Dermis blood vessel endothelial cell (primary cell): ENCODE measurements around the gene CCR5AS.
"Not testable (repeated sequence)": the region's sequence is repeated elsewhere in the genome, so short reads cannot be mapped to it uniquely, and the experiment has no call there.

ENCODE experiments used
- DNase-seq: peaks from one replicate; pipeline ENCODE4 v3.0.0; 2010

The CCR5AS gene

GRCh38 chr3:46406788-46407611, at the start of gene CCR5AS, which contains the start of gene CCRL2:
Gene CCR5AS, minus strand, starts transcription at chr3:46407066.
Gene CCRL2, plus strand, starts transcription at chr3:46407259. Its CDS starts 821 bp downstream, at chr3:46408080.
- DNase-seq, result peak; percentile 94

GRCh38 chr3:46456118-46456517, 49.3 kb upstream of the CCR5AS start:
- no peak for DNase-seq

- DNase-seq, result no peak
Observed at GRCh38 chr3:46455231-46456115, 48.6 kb upstream of the CCR5AS start.

GRCh38 chr3:46454606-46455005, 47.7 kb upstream of the CCR5AS start:
- no peak for DNase-seq

GRCh38 chr3:46454209-46454595, 47.3 kb upstream of the CCR5AS start:
- no peak for DNase-seq

GRCh38 chr3:46453526-46454208, 46.8 kb upstream of the CCR5AS start:
- no peak for DNase-seq

GRCh38 chr3:46449755-46450552, 43.1 kb upstream of the CCR5AS start:
- DNase-seq, result peak; percentile 41

- no peak for DNase-seq
Observed at GRCh38 chr3:46448721-46449120, 41.9 kb upstream of the CCR5AS start.

- DNase-seq, result no peak
Observed at GRCh38 chr3:46447228-46447985, 40.5 kb upstream of the CCR5AS start.

GRCh38 chr3:46442576-46443530, 36.0 kb upstream of the CCR5AS start:
- DNase-seq, result no peak

- DNase-seq, result no peak
Observed at GRCh38 chr3:46440531-46441294, 33.8 kb upstream of the CCR5AS start.

- no peak for DNase-seq
Observed at GRCh38 chr3:46438831-46439230, 32.0 kb upstream of the CCR5AS start.

- DNase-seq, result no peak
Observed at GRCh38 chr3:46435081-46435726, 28.3 kb upstream of the CCR5AS start.

- no peak for DNase-seq
Observed at GRCh38 chr3:46433841-46434240, 27.0 kb upstream of the CCR5AS start.

GRCh38 chr3:46433118-46433517, 26.3 kb upstream of the CCR5AS start:
- DNase-seq, result not testable (repeated sequence)

GRCh38 chr3:46431905-46432304, 25.0 kb upstream of the CCR5AS start:
- not testable (repeated sequence) for DNase-seq

GRCh38 chr3:46430879-46431278, 24.0 kb upstream of the CCR5AS start:
- not testable (repeated sequence) for DNase-seq

GRCh38 chr3:46429671-46430070, 22.8 kb upstream of the CCR5AS start:
- no peak for DNase-seq

- no peak for DNase-seq
Observed at GRCh38 chr3:46429250-46429649, 22.4 kb upstream of the CCR5AS start.
